CD4-positive, alpha-beta T cell treated with Interleukin-12 subunit alpha and Interleukin-12 subunit beta, for 1 hour (primary cell): ENCODE measurements around the gene PLXDC1.
A peak's percentile ranks its signal among the peaks of the same experiment; 100 is the strongest.

ENCODE experiments used
- DNase-seq: peaks from one replicate; pipeline ENCODE4 v3.0.0-alpha.2; 2020

Gene PLXDC1

GRCh38 chr17:39151150-39151942 lies at the start of gene PLXDC1:
Gene PLXDC1 (minus strand): TSS chr17:39151637. CDS start chr17:39151437, 200 bp downstream.
- DNase-seq: no peak

- DNase-seq: no peak
These were observed 49.6 kb upstream of the PLXDC1 start for GRCh38 chr17:39200957-39201510.

- DNase-seq: no peak
These were observed 48.8 kb upstream of the PLXDC1 start, which contains the start of gene RPL19 for GRCh38 chr17:39200070-39200879. Gene RPL19 (plus strand): TSS chr17:39200283. CDS start chr17:39200345, 62 bp downstream.

- peak; percentile 92 for DNase-seq
These were observed 48.3 kb upstream of the PLXDC1 start for GRCh38 chr17:39199820-39200069.

- no peak for DNase-seq
These were observed 46.7 kb upstream of the PLXDC1 start for GRCh38 chr17:39198186-39198566.

GRCh38 chr17:39197380-39198185 lies 46.1 kb upstream of the PLXDC1 start, which contains the start of gene CACNB1:
Gene CACNB1 (minus strand): TSS chr17:39197669. CDS start chr17:39197495, 174 bp downstream.
- DNase-seq: peak; percentile 70

GRCh38 chr17:39196808-39197291 lies 45.4 kb upstream of the PLXDC1 start:
- peak; percentile 21 for DNase-seq

- no peak for DNase-seq
These were observed 44.9 kb upstream of the PLXDC1 start for GRCh38 chr17:39196241-39196807.

- peak; percentile 45 for DNase-seq
These were observed 44.2 kb upstream of the PLXDC1 start for GRCh38 chr17:39195568-39196160.

- DNase-seq: no peak
These were observed 43.6 kb upstream of the PLXDC1 start for GRCh38 chr17:39194985-39195524.

- DNase-seq: no peak
These were observed 42.9 kb upstream of the PLXDC1 start for GRCh38 chr17:39194089-39194984.

- no peak for DNase-seq
These were observed 41.9 kb upstream of the PLXDC1 start for GRCh38 chr17:39193346-39193745.

GRCh38 chr17:39192901-39193300 lies 41.5 kb upstream of the PLXDC1 start:
- DNase-seq: no peak

- DNase-seq: no peak
These were observed 40.5 kb upstream of the PLXDC1 start for GRCh38 chr17:39191750-39192510.

- no peak for DNase-seq
These were observed 35.9 kb upstream of the PLXDC1 start for GRCh38 chr17:39187152-39187830.

GRCh38 chr17:39186481-39187002 lies 35.1 kb upstream of the PLXDC1 start:
- no peak for DNase-seq

- DNase-seq: no peak
These were observed 32.3 kb upstream of the PLXDC1 start for GRCh38 chr17:39183720-39184119.

GRCh38 chr17:39183045-39183444 lies 31.6 kb upstream of the PLXDC1 start:
- DNase-seq: no peak

- no peak for DNase-seq
These were observed 29.9 kb upstream of the PLXDC1 start for GRCh38 chr17:39181303-39181702.
